Ishikawa (cell line): ENCODE measurements around the gene WAC.

Experiments
- CEBPB ChIP-seq: IDR thresholded peaks from 2 replicates; pipeline ENCODE4 v1.6.1; 2012
- CREB1 ChIP-seq: IDR thresholded peaks from 2 replicates; pipeline ENCODE4 v1.6.1; 2012; ENCODE audit warnings: low read depth
- EP300 ChIP-seq: IDR thresholded peaks from 2 replicates; pipeline ENCODE4 v1.6.1; 2012; ENCODE audit warnings: borderline replicate concordance
- FOXM1 ChIP-seq: IDR thresholded peaks from 2 replicates; pipeline ENCODE4 v1.6.1; 2012; ENCODE audit warnings: low read depth, borderline replicate concordance
- RAD21 ChIP-seq: IDR thresholded peaks from 2 replicates; pipeline ENCODE4 v1.6.1; 2012; ENCODE audit warnings: low read depth
- TAF1 ChIP-seq: IDR thresholded peaks from 2 replicates; pipeline ENCODE4 v1.6.1; 2012; ENCODE audit warnings: low read depth, mild to moderate bottlenecking
- TEAD4 ChIP-seq: IDR thresholded peaks from 2 replicates; pipeline ENCODE4 v1.6.1; 2012
- YY1 ChIP-seq: IDR thresholded peaks from 2 replicates; pipeline ENCODE4 v1.6.1; 2012; ENCODE audit warnings: low read depth

GRCh38 chr10:28554009-28554408 lies 21.1 kb downstream of the WAC start:
- TF ChIP-seq TAF1 = no peak
- no peak for TF ChIP-seq CREB1
- TF ChIP-seq TEAD4 = no peak
- TF ChIP-seq EP300 = no peak
- TF ChIP-seq RAD21 = no peak
- no peak for TF ChIP-seq YY1
- TF ChIP-seq CEBPB = no peak
- no peak for TF ChIP-seq FOXM1
